Measurements from ENCODE around the gene TNFSF8.

DNA sequence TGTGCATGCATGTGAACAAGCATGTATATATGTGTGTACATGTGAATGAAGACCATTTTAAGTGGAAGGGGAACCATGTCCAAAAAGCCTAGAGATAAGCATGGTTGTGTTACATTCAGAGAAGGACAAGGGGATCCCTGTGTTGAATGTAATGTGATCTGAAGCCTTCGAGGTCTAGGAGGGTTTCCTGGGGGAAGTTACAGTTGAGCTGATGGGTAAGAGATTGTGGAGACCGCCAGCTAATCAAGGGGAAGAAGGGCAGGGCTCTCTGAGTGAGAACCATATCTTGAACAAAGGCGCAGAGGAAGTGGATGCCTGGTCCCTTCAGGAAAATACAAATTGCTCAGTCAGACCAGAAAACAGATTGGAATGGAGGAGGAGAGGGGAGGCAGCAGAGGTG lies 79.1 kb downstream of the TNFSF8 start:
- TF ChIP-seq, protein P1, sequence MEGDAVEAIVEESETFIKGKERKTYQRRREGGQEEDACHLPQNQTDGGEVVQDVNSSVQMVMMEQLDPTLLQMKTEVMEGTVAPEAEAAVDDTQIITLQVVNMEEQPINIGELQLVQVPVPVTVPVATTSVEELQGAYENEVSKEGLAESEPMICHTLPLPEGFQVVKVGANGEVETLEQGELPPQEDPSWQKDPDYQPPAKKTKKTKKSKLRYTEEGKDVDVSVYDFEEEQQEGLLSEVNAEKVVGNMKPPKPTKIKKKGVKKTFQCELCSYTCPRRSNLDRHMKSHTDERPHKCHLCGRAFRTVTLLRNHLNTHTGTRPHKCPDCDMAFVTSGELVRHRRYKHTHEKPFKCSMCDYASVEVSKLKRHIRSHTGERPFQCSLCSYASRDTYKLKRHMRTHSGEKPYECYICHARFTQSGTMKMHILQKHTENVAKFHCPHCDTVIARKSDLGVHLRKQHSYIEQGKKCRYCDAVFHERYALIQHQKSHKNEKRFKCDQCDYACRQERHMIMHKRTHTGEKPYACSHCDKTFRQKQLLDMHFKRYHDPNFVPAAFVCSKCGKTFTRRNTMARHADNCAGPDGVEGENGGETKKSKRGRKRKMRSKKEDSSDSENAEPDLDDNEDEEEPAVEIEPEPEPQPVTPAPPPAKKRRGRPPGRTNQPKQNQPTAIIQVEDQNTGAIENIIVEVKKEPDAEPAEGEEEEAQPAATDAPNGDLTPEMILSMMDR (IDR thresholded peaks at IDR 0.05): no peak
- no peak for TF ChIP-seq POLR2A (IDR thresholded peaks at IDR 0.05)

All from heart left ventricle (tissue), 13 donors.